ENCODE results near the gene ALPK3.

GRCh38 chr15:84913360-84913723 is 96.2 kb downstream of the ALPK3 start:
- TF ChIP-seq, protein P1, sequence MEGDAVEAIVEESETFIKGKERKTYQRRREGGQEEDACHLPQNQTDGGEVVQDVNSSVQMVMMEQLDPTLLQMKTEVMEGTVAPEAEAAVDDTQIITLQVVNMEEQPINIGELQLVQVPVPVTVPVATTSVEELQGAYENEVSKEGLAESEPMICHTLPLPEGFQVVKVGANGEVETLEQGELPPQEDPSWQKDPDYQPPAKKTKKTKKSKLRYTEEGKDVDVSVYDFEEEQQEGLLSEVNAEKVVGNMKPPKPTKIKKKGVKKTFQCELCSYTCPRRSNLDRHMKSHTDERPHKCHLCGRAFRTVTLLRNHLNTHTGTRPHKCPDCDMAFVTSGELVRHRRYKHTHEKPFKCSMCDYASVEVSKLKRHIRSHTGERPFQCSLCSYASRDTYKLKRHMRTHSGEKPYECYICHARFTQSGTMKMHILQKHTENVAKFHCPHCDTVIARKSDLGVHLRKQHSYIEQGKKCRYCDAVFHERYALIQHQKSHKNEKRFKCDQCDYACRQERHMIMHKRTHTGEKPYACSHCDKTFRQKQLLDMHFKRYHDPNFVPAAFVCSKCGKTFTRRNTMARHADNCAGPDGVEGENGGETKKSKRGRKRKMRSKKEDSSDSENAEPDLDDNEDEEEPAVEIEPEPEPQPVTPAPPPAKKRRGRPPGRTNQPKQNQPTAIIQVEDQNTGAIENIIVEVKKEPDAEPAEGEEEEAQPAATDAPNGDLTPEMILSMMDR (IDR thresholded peaks at IDR 0.05; ENCODE audit: extremely low read depth in 1 of 2, insufficient read depth in 1 of 2, low read depth in 1 of 2, low read length in 2 of 2), result no peak
- TF ChIP-seq, protein P2, sequence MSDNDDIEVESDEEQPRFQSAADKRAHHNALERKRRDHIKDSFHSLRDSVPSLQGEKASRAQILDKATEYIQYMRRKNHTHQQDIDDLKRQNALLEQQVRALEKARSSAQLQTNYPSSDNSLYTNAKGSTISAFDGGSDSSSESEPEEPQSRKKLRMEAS (IDR thresholded peaks at IDR 0.05; ENCODE audit: insufficient read depth, insufficient read length), result no peak
- no peak for TF ChIP-seq JUN (IDR thresholded peaks at IDR 0.05; ENCODE audit: borderline replicate concordance, insufficient read depth, insufficient read length, low read depth)
- TF ChIP-seq POLR2A (IDR thresholded peaks at IDR 0.05; ENCODE audit: low read depth, low read length), result peak; percentile 24
- no peak for TF ChIP-seq GATA2 (IDR thresholded peaks at IDR 0.05; ENCODE audit: insufficient read depth, insufficient read length, low read depth, low read length)
- no peak for TF ChIP-seq MYC (IDR thresholded peaks at IDR 0.05; ENCODE audit: low read depth, low read length)
- no peak for TF ChIP-seq FOS (IDR thresholded peaks at IDR 0.05; ENCODE audit: borderline replicate concordance, insufficient read depth, low read length)

Measured in endothelial cell of umbilical vein (primary cell).